Measurements from ENCODE around the gene PROM1.

PROM1 gene

GRCh38 chr4:16078195-16078760, 5.5 kb downstream of the PROM1 start:
- H3K79me2 ChIP-seq (ENCODE audit: insufficient read depth, low read length), result no peaks in the 10 kb centered on the region
- H3K9ac ChIP-seq (ENCODE audit: low read depth, low read length), result no peak overlapping the region
- TF ChIP-seq CTCF (IDR thresholded peaks at IDR 0.05; ENCODE audit: borderline replicate concordance, extremely low read depth, low read length, poor library complexity, severe bottlenecking) (no peak), EZH2 (IDR thresholded peaks at IDR 0.05; ENCODE audit: borderline replicate concordance, low read depth, low read length, severe bottlenecking) (no peak)
- no peaks in the 10 kb centered on the region for H3K9me3 ChIP-seq (ENCODE audit: insufficient read depth, low read length, severe bottlenecking)
- H4K20me1 ChIP-seq (ENCODE audit: insufficient read depth, low read length), result no peaks in the 10 kb centered on the region
- DNase-seq, result no peak
- H3K4me2 ChIP-seq (ENCODE audit: insufficient read depth, low read length), result no peak overlapping the region
- no peak overlapping the region for H2AFZ ChIP-seq (ENCODE audit: low read depth, low read length)
- H3K27me3 ChIP-seq (ENCODE audit: insufficient read depth, low read length, poor library complexity), result peaks cover 17% of the 10 kb centered on the region
- H3K27ac ChIP-seq (ENCODE audit: low read length), result no peak overlapping the region
- no peaks in the 10 kb centered on the region for H3K4me1 ChIP-seq (ENCODE audit: insufficient read depth, low read length)
- ATAC-seq (ENCODE audit: insufficient read depth, low read depth), result no peak
- no peak overlapping the region for H3K4me3 ChIP-seq (ENCODE audit: low read depth in 1 of 2, low read length in 2 of 2)
- no peaks in the 10 kb centered on the region for H3K36me3 ChIP-seq (ENCODE audit: insufficient read depth, low read length)

- DNase-seq (no peak), ATAC-seq (ENCODE audit: insufficient read depth, low read depth) (no peak)
- Histone ChIP-seq H2AFZ (ENCODE audit: low read depth, low read length) (no peak overlapping the region), H3K79me2 (ENCODE audit: insufficient read depth, low read length) (no peaks in the 10 kb centered on the region), H3K4me3 (ENCODE audit: low read depth in 1 of 2, low read length in 2 of 2) (no peak overlapping the region), H3K9ac (ENCODE audit: low read depth, low read length) (no peak overlapping the region), H3K27me3 (ENCODE audit: insufficient read depth, low read length, poor library complexity) (peaks cover 21% of the 10 kb centered on the region), H3K4me2 (ENCODE audit: insufficient read depth, low read length) (no peak overlapping the region), H3K9me3 (ENCODE audit: insufficient read depth, low read length, severe bottlenecking) (no peaks in the 10 kb centered on the region), H3K36me3 (ENCODE audit: insufficient read depth, low read length) (no peaks in the 10 kb centered on the region), H3K4me1 (ENCODE audit: insufficient read depth, low read length) (no peaks in the 10 kb centered on the region), H4K20me1 (ENCODE audit: insufficient read depth, low read length) (no peaks in the 10 kb centered on the region), H3K27ac (ENCODE audit: low read length) (no peak overlapping the region)
- TF ChIP-seq EZH2 (IDR thresholded peaks at IDR 0.05; ENCODE audit: borderline replicate concordance, low read depth, low read length, severe bottlenecking), result no peak
These were observed 6.0 kb downstream of the PROM1 start for GRCh38 chr4:16077786-16078185.

GRCh38 chr4:16075975-16076757, 7.7 kb downstream of the PROM1 start:
- no peaks in the 10 kb centered on the region for H3K9me3 ChIP-seq (ENCODE audit: insufficient read depth, low read length, severe bottlenecking)

More at GRCh38 chr4:16075975-16076757, 7.7 kb downstream of the PROM1 start:
- Histone ChIP-seq H3K4me2 (ENCODE audit: insufficient read depth, low read length) (no peak overlapping the region), H3K4me3 (ENCODE audit: low read depth in 1 of 2, low read length in 2 of 2) (no peak overlapping the region), H3K27ac (ENCODE audit: low read length) (no peak overlapping the region), H3K36me3 (ENCODE audit: insufficient read depth, low read length) (no peaks in the 10 kb centered on the region), H3K79me2 (ENCODE audit: insufficient read depth, low read length) (no peaks in the 10 kb centered on the region), H3K27me3 (ENCODE audit: insufficient read depth, low read length, poor library complexity) (peaks cover 30% of the 10 kb centered on the region), H3K9ac (ENCODE audit: low read depth, low read length) (no peak overlapping the region), H4K20me1 (ENCODE audit: insufficient read depth, low read length) (no peaks in the 10 kb centered on the region), H3K4me1 (ENCODE audit: insufficient read depth, low read length) (no peaks in the 10 kb centered on the region), H2AFZ (ENCODE audit: low read depth, low read length) (no peak overlapping the region)
- no peak for TF ChIP-seq EZH2 (IDR thresholded peaks at IDR 0.05; ENCODE audit: borderline replicate concordance, low read depth, low read length, severe bottlenecking)
- no peak for TF ChIP-seq CTCF (IDR thresholded peaks at IDR 0.05; ENCODE audit: borderline replicate concordance, extremely low read depth, low read length, poor library complexity, severe bottlenecking)
- DNase-seq (no peak), ATAC-seq (ENCODE audit: insufficient read depth, low read depth) (no peak)

Measured in DND-41 (cell line).